Peyer's patch (tissue), 4 donors: ENCODE data around the gene ABCA10. TPM values are rescaled to one million over a fixed set of nuclear protein-coding genes. Genes with fewer than 3 reads are reported as not detected.
A peak's percentile ranks its signal among the peaks of the same experiment; 100 is the strongest.

Experiments used
- DNase-seq, 3 donors: peaks; one replicate each; pipeline ENCODE4 v3.0.0-alpha.2; 2017 to 2019
- H3K27ac ChIP-seq, 4 donors: fragments of 200-600 bp; sonication (generic); one replicate each; pipeline ENCODE4 v1.5.1; 2016 to 2019
- H3K27me3 ChIP-seq, 2 donors: fragments of 200-600 bp; sonication (generic); one replicate each; pipeline ENCODE4 v1.5.1; 2019
- H3K36me3 ChIP-seq, 3 donors: fragments of 200-600 bp; sonication (generic); one replicate each; pipeline ENCODE4 v1.5.1; 2016 to 2019
- H3K4me1 ChIP-seq, 4 donors: fragments of 200-600 bp; sonication (generic); one replicate each; pipeline ENCODE4 v1.5.1; 2016 to 2019
- H3K4me3 ChIP-seq, 4 donors: fragments of 200-600 bp; sonication (generic); 1 replicate in 3 of 4; 2 replicates in 1 of 4; pipeline ENCODE4 v1.5.1; 2016 to 2019; ENCODE audit warnings: mild to moderate bottlenecking in 1 of 4
- H3K9me3 ChIP-seq, 4 donors: fragments of 200-600 bp; sonication (generic); one replicate each; pipeline ENCODE4 v1.5.1; 2016 to 2019; ENCODE audit warnings: mild to moderate bottlenecking in 1 of 4
- CTCF ChIP-seq, 6 experiments: fragments of 450-650 bp in 4 of 6; fragments of 200-600 bp in 2 of 6; sonication (generic) in 1 of 6; IDR thresholded peaks; one replicate each; pipeline ENCODE4 v1.5.1; 2017 to 2019; ENCODE audit warnings: antibody characterized with exemption in 6 of 6, mild to moderate bottlenecking in 3 of 6, moderate library complexity in 1 of 6
- POLR2A ChIP-seq, 2 donors: fragments of 450-650 bp; IDR thresholded peaks; one replicate each; pipeline ENCODE4 v1.5.1; 2017; ENCODE audit warnings: antibody characterized with exemption in 2 of 2, mild to moderate bottlenecking in 2 of 2, moderate library complexity in 2 of 2
- total RNA-seq, 4 donors: library from RNA; depleted of rRNA; stranded (reverse); fragments of >200 nt; gene quantifications; one replicate each; pipeline ENCODE4 v1.1.0, GENCODE V29; 2016

ABCA10 gene
- total RNA-seq, 4 donors from 2014 or later: 16.6 to 19.4 (median 17.6) TPM

- no peaks in the 10 kb centered on the region for H3K9me3 ChIP-seq
- H3K4me3 ChIP-seq: no peak overlapping the region
- no peak overlapping the region for H3K27ac ChIP-seq
- no peak for DNase-seq
- TF ChIP-seq CTCF (IDR thresholded peaks at IDR 0.05) (no peak), POLR2A (IDR thresholded peaks at IDR 0.05) (no peak)
- H3K4me1 ChIP-seq: no peaks in the 10 kb centered on the region
- H3K36me3 ChIP-seq: peaks cover 0 to 8% (median 0%) of the 10 kb centered on the region in 3 donors
- no peaks in the 10 kb centered on the region for H3K27me3 ChIP-seq
Measured at GRCh38 chr17:69144331-69145255, 84.0 kb downstream of the ABCA10 start.

GRCh38 chr17:69143683-69144231 lies 84.9 kb downstream of the ABCA10 start:
- TF ChIP-seq POLR2A (IDR thresholded peaks at IDR 0.05) (no peak), CTCF (IDR thresholded peaks at IDR 0.05) (no peak)
- H3K36me3 ChIP-seq: no peaks in the 10 kb centered on the region

GRCh38 chr17:69143151-69143550 lies 85.5 kb downstream of the ABCA10 start:
- H3K4me3 ChIP-seq: no peak overlapping the region
- H3K27me3 ChIP-seq: no peaks in the 10 kb centered on the region
- H3K9me3 ChIP-seq: no peaks in the 10 kb centered on the region
- no peaks in the 10 kb centered on the region for H3K4me1 ChIP-seq
- no peak for DNase-seq
- peak overlapping the region in 1 of 4 donors; percentile 31 for H3K27ac ChIP-seq
- no peaks in the 10 kb centered on the region for H3K36me3 ChIP-seq
- TF ChIP-seq POLR2A (IDR thresholded peaks at IDR 0.05) (no peak), CTCF (IDR thresholded peaks at IDR 0.05) (no peak)

More at GRCh38 chr17:69143683-69144231, 84.9 kb downstream of the ABCA10 start:
- no peak overlapping the region for H3K4me3 ChIP-seq
- H3K4me1 ChIP-seq: no peaks in the 10 kb centered on the region
- no peaks in the 10 kb centered on the region for H3K27me3 ChIP-seq
- no peak for DNase-seq
- H3K9me3 ChIP-seq: no peaks in the 10 kb centered on the region
- peak overlapping the region in 1 of 4 donors; percentile 31 for H3K27ac ChIP-seq

GRCh38 chr17:69142175-69142802 lies 86.3 kb downstream of the ABCA10 start:
- no peaks in the 10 kb centered on the region for H3K27me3 ChIP-seq
- H3K4me1 ChIP-seq: no peaks in the 10 kb centered on the region
- no peak for DNase-seq
- H3K4me3 ChIP-seq: peak overlapping the region in 1 of 4 donors; percentile 11
- no peaks in the 10 kb centered on the region for H3K9me3 ChIP-seq
- no peak for TF ChIP-seq CTCF (IDR thresholded peaks at IDR 0.05)
- no peak for TF ChIP-seq POLR2A (IDR thresholded peaks at IDR 0.05)
- H3K36me3 ChIP-seq: no peaks in the 10 kb centered on the region
- peak overlapping the region in 1 of 4 donors; percentile 31 for H3K27ac ChIP-seq

- DNase-seq: no peak
- peak within 1 kb of the TSS in 2 of 4 donors; percentile 20 to 33 for H3K4me3 ChIP-seq
- no peaks in the 10 kb centered on the region for H3K36me3 ChIP-seq
- no peaks in the 10 kb centered on the region for H3K9me3 ChIP-seq
- no peaks in the 10 kb centered on the region for H3K27me3 ChIP-seq
- no peaks in the 10 kb centered on the region for H3K4me1 ChIP-seq
- TF ChIP-seq POLR2A (IDR thresholded peaks at IDR 0.05): no peak
- TF ChIP-seq CTCF (IDR thresholded peaks at IDR 0.05): no peak
- H3K27ac ChIP-seq: peak within 1 kb of the TSS in 1 of 4 donors; percentile 31
Measured at GRCh38 chr17:69141431-69142174, 87.0 kb downstream of the ABCA10 start, which contains the start of gene ABCA6. Gene ABCA6, minus strand, starts transcription at chr17:69141895. Its CDS starts 1,192 bp downstream, at chr17:69140703.
